ENCODE measurements around the gene POLR2F. TPM values are rescaled to one million over a fixed set of nuclear protein-coding genes. Genes with fewer than 3 reads are reported as not detected.

Gene POLR2F
- total and polyA plus RNA-seq, 4 donors = 21.4 to 152 (median 56.3) TPM

GRCh38 chr22:37932821-37933578 is 20.5 kb upstream of the POLR2F start:
- TF ChIP-seq FOXA2 (IDR thresholded peaks at IDR 0.05) (no peak), HNF4A (conservative IDR thresholded peaks at IDR 0.05) (no peak), JUND (IDR thresholded peaks at IDR 0.05) (no peak), CTCF (IDR thresholded peaks at IDR 0.05; ENCODE audit: low read depth, low read length, missing input control) (no peak), NR2F2 (IDR thresholded peaks at IDR 0.05) (no peak), EGR1 (IDR thresholded peaks at IDR 0.05; ENCODE audit: low read depth in 2 of 2) (no peak), GABPA (IDR thresholded peaks at IDR 0.05 in 1 of 2, conservative IDR thresholded peaks at IDR 0.05 in 1 of 2) (no peak), TAF1 (conservative IDR thresholded peaks at IDR 0.05) (no peak), REST (IDR thresholded peaks at IDR 0.05) (no peak)
- Histone ChIP-seq H3K36me3 (ENCODE audit: control insufficient read depth in 4 of 4, insufficient read depth in 3 of 4, low read depth in 1 of 4, low read length in 3 of 4) (peaks cover 0 to 20% (median 3%) of the 10 kb centered on the region in 4 donors), H3K4me1 (ENCODE audit: control insufficient read depth in 4 of 4, insufficient read depth in 4 of 4, low read length in 3 of 4) (peaks cover 6 to 17% (median 10%) of the 10 kb centered on the region in 4 donors), H3K4me3 (ENCODE audit: low read depth in 1 of 3, low read length in 3 of 3) (no peak overlapping the region), H3K27ac (ENCODE audit: low read depth in 1 of 2, low read length in 2 of 2) (peak overlapping the region; percentile 16 to 66), H3K27me3 (ENCODE audit: control insufficient read depth in 4 of 4, insufficient read depth in 4 of 4, low read length in 3 of 4) (no peaks in the 10 kb centered on the region), H3K9ac (ENCODE audit: low read depth in 1 of 2, low read length in 2 of 2) (no peak overlapping the region), H3K9me3 (ENCODE audit: control insufficient read depth in 4 of 4, low read length in 3 of 4) (no peaks in the 10 kb centered on the region)
- 90% methylated on average over 21 of the region's 21 CpGs for WGBS
- DNase-seq (ENCODE audit: low spot score) = peak; percentile 31

- Histone ChIP-seq H3K9ac (ENCODE audit: low read depth in 1 of 2, low read length in 2 of 2) (no peak overlapping the region), H3K4me3 (ENCODE audit: low read depth in 1 of 3, low read length in 3 of 3) (no peak overlapping the region), H3K27ac (ENCODE audit: low read depth in 1 of 2, low read length in 2 of 2) (peak overlapping the region; percentile 16 to 66), H3K36me3 (ENCODE audit: control insufficient read depth in 4 of 4, insufficient read depth in 3 of 4, low read depth in 1 of 4, low read length in 3 of 4) (peaks cover 0 to 16% (median 2%) of the 10 kb centered on the region in 4 donors), H3K4me1 (ENCODE audit: control insufficient read depth in 4 of 4, insufficient read depth in 4 of 4, low read length in 3 of 4) (peaks cover 6 to 17% (median 10%) of the 10 kb centered on the region in 4 donors), H3K9me3 (ENCODE audit: control insufficient read depth in 4 of 4, low read length in 3 of 4) (no peaks in the 10 kb centered on the region), H3K27me3 (ENCODE audit: control insufficient read depth in 4 of 4, insufficient read depth in 4 of 4, low read length in 3 of 4) (no peaks in the 10 kb centered on the region)
- 8% methylated on average over 13 of the region's 13 CpGs for WGBS
- DNase-seq (ENCODE audit: low spot score) = peak; percentile 86
- no peak for TF ChIP-seq YY1 (IDR thresholded peaks at IDR 0.05)
- TF ChIP-seq CTCF (IDR thresholded peaks at IDR 0.05; ENCODE audit: low read depth, low read length, missing input control) = peak; percentile 97
- TF ChIP-seq EGR1 (IDR thresholded peaks at IDR 0.05; ENCODE audit: low read depth in 2 of 2) = no peak
- TF ChIP-seq HNF4A (conservative IDR thresholded peaks at IDR 0.05) = peak in 1 of 2 donors; percentile 31
- TF ChIP-seq NR2F2 (IDR thresholded peaks at IDR 0.05) = peak; percentile 92
- no peak for TF ChIP-seq GABPA (IDR thresholded peaks at IDR 0.05 in 1 of 2, conservative IDR thresholded peaks at IDR 0.05 in 1 of 2)
- TF ChIP-seq JUND (IDR thresholded peaks at IDR 0.05) = peak; percentile 82 to 89
- peak in 1 of 2 donors; percentile 20 for TF ChIP-seq RXRA (IDR thresholded peaks at IDR 0.05)
- TF ChIP-seq RAD21 (IDR thresholded peaks at IDR 0.05) = peak; percentile 85 to 94
- peak; percentile 49 for TF ChIP-seq SP1 (IDR thresholded peaks at IDR 0.05)
These were observed 19.7 kb upstream of the POLR2F start for GRCh38 chr22:37933711-37934376.
